Forelimb muscle (tissue), 1 donor: ENCODE measurements around the gene FHOD3. TPM values are rescaled to one million over a fixed set of nuclear protein-coding genes. Genes with fewer than 3 reads are reported as not detected.

Source experiments
- DNase-seq: peaks from one replicate; pipeline ENCODE4 v3.0.0-alpha.2; 2013; ENCODE audit warnings: low read depth
- polyA plus RNA-seq: library from polyadenylated mRNA; unstranded; fragments of 120-200 nt; gene quantifications from one replicate; pipeline ENCODE4 v1.2.1, GENCODE V29; 2013; ENCODE audit not compliant: insufficient read length

Gene FHOD3
- polyA plus RNA-seq, 1 donor = 30.8 TPM

GRCh38 chr18:36625386-36625785, 327.9 kb downstream of the FHOD3 start:
- no peak for DNase-seq

- no peak for DNase-seq
These were observed 330.1 kb downstream of the FHOD3 start for GRCh38 chr18:36627637-36628036.

- no peak for DNase-seq
These were observed 331.1 kb downstream of the FHOD3 start for GRCh38 chr18:36628435-36629137.

- DNase-seq = no peak
These were observed 331.6 kb downstream of the FHOD3 start for GRCh38 chr18:36629138-36629530.

- DNase-seq = no peak
These were observed 332.3 kb downstream of the FHOD3 start for GRCh38 chr18:36629836-36630235.

- no peak for DNase-seq
These were observed 333.4 kb downstream of the FHOD3 start for GRCh38 chr18:36630917-36631316.

GRCh38 chr18:36633961-36634412, 336.5 kb downstream of the FHOD3 start:
- DNase-seq = no peak

- DNase-seq = no peak
These were observed 337.2 kb downstream of the FHOD3 start for GRCh38 chr18:36634573-36635216.

GRCh38 chr18:36635414-36636096, 338.0 kb downstream of the FHOD3 start:
- no peak for DNase-seq

GRCh38 chr18:36636237-36636817, 338.8 kb downstream of the FHOD3 start:
- no peak for DNase-seq

GRCh38 chr18:36638224-36638623, 340.7 kb downstream of the FHOD3 start:
- no peak for DNase-seq

GRCh38 chr18:36640021-36640952, 342.8 kb downstream of the FHOD3 start:
- DNase-seq = peak; percentile 8

- no peak for DNase-seq
These were observed 345.5 kb downstream of the FHOD3 start for GRCh38 chr18:36643061-36643460.

GRCh38 chr18:36648803-36649202, 351.3 kb downstream of the FHOD3 start:
- DNase-seq = no peak

- no peak for DNase-seq
These were observed 351.7 kb downstream of the FHOD3 start for GRCh38 chr18:36649205-36649604.

GRCh38 chr18:36650266-36650665, 352.8 kb downstream of the FHOD3 start:
- no peak for DNase-seq

- no peak for DNase-seq
These were observed 353.4 kb downstream of the FHOD3 start for GRCh38 chr18:36650906-36651305.

- no peak for DNase-seq
These were observed 355.0 kb downstream of the FHOD3 start for GRCh38 chr18:36652503-36652902.

- no peak for DNase-seq
These were observed 355.8 kb downstream of the FHOD3 start for GRCh38 chr18:36653141-36653869.

GRCh38 chr18:36653870-36654269, 356.4 kb downstream of the FHOD3 start:
- no peak for DNase-seq

GRCh38 chr18:36655074-36655473, 357.6 kb downstream of the FHOD3 start:
- no peak for DNase-seq
